Islet precursor cell (in vitro differentiated cells): Measurements from ENCODE around the gene CAP2.
"Not testable (repeated sequence)": the region's sequence is repeated elsewhere in the genome, so short reads cannot be mapped to it uniquely, and the experiment has no call there.

Source experiments
- DNase-seq: peaks from one replicate; pipeline ENCODE4 v3.0.0-alpha.2; 2018

Gene CAP2

DNA sequence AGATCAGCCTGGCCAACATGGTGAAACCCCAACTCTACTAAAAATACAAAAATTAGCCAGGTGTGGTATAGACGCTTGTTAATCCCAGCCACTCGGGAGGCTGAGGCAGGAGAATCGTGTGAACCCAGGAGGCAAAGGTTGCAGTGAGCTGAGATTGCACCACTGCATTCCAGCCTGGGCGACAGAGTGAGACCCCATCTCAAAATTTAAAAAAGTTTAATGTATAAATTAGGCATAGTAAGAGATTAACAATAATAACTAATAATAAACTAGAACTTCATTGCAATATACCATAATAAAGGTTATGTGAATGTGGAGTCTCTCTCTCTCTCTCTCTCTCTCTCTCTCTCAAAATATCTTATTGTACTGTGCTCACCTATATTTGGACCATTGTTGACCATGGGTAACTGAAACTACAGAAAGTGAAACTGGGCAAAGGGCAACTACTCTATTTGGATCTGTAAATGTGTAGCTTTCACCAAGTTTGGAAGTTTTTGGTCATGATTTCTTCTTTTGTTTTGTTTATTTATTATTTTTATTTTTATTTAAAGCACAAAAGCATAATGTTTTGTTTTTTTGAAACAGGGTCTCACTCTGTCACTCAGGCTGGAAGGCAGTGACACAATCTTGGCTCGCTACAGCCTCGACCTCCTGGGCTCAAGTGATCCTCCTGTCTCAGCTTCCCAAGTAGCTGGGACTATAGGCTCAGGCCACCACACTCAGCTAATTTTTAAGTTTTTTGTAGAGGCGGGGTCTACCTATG is 12.0 kb downstream of the CAP2 start:
- not testable (repeated sequence) for DNase-seq

DNA sequence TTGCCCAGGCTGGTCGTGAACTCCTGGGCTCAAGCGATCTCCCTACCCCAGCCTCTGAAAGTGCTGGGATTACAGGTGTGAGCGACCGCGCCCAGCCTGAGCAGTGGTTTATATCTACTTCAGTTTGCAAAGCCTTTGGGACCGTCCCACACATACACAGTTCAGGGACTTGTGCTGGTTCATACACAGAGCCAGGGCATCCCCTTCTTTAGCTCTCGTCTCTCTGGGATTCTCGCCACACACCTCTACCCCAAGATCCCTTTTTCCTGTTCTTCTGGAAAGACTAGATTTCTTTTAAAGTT is 12.5 kb downstream of the CAP2 start:
- DNase-seq, result no peak

DNA sequence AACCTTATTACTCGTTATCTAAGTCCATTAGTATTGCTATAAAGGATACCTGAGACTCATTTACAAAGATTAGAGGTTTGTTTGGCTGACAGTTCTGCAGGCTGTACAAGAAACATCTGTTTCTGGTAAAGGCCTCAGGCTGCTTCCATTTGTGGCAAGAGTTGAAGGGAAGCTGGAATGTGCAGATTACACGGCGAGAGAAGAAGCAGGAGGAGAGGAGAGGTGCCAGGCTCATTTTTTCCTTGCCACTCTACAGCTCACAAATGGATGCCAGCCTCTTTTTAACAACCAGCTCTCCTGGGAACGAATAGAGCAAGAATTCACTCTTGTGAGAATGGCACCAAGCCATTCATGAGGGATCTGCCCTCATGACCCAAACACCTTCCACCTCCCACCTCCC is 14.7 kb downstream of the CAP2 start:
- no peak for DNase-seq

DNA sequence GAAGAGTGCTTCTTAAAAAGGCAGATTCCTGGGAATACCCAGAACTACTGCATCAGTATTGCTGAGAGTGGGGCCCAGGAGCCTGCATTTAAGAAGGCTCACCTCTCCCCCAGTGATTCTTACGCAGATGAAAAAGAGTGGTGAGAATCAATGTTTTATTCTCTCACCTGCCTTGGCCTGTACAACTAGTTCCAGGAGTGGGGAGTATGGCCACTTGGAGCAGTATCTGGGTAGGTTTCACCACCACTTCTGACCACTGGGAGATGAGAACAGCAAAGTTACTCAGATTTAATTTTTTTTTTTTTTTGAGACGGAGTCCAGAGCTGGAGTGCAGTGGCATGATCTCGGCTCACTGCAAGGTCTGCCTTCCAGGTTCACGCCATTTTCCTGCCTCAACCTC is 16.9 kb downstream of the CAP2 start:
- no peak for DNase-seq

DNA sequence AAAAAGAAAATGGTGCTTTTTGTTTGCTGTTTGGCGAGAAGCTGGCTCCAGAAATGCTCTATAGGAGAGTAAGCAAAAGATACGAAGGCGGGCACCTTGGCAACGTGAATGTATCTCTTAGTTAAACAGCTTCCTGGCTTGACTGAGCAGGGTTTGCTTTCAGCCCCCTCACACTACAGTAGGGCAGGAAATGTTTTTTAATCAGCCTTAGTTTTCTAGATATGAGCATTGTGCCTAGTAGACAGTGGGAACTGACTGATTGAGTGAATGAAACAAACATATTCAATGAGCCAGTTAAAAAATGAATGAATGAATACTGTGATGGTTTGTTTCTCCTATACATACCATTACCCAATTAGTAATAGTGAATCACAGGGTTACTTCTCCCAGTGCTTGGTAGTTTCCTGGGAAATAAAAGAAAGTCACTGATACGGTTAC is 19.9 kb downstream of the CAP2 start:
- no peak for DNase-seq

DNA sequence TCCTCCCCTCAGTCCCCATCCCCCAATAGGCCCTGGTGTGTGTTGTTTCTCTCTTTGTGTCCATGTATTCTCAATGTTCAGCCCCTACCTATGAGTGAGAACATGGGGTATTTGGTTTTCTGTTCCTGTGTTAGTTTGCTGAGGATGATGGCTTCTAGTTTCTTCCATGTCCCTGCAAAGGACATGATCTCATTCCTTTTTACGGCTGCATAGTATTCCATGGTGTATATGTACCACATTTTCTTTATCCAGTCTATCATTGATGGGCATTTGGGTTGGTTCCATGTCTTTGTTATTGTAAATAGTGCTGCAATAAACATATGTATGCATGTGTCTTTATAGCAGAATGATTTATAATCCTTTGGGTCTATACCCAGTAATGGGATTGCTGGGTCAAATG is 21.0 kb downstream of the CAP2 start:
- not testable (repeated sequence) for DNase-seq

DNA sequence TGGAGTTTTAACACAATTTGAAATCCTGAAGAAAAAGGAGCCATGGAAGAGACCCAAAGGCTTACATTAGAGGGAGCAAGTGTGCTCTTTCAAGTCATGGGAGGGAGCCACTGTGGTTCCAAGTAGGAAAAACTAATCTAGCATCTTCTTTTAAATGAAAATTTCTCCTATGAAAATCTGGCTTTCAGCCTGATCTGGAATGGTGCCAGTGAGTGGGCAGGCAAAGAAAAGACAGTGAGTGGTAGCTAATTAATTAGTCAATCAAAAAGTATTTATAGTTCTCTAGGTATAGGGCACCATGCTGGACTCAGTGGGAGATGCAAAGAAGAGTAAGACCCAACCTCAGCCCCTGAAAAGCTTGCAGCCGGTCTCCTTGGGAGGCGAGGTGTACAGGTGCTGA is 21.9 kb downstream of the CAP2 start:
- DNase-seq, result no peak

DNA sequence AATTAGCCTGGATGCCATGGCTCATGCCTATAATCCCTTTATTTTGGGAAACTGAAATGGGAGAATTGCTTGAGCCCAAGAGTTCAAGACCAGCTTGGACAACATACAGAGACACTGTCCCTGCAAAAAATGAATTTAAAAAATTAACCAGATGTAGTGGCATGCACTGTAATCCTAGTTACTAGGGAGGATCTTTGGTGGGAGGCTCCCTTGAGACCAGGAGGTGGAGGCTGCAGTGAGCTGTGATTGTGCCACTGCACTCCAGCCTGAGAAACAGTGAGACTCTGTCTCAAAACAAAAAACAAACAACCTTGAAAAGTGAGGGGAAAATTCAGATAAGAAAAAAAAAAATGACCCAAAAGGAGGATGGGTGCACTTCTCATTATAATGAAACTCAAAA is 23.4 kb downstream of the CAP2 start:
- no peak for DNase-seq

DNA sequence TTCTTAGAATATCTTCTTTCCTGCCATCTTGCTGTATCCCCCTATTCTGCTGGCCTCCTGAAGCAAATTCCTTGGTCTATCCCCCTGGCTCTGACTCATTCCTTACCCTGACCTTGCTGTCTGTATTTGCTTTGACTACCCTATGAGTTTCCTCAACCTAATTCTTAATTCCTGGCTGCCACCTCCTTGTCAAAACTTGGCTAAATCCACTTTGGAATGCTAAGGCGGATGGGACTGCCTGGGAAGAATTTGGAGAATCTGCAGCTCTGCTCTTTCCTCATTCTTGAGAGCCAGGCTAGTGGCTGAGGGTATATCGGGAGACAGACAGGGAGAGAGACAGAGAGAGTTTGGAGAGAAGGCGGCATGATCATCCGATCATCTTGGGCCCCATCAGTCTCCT is 24.4 kb downstream of the CAP2 start:
- peak; percentile 96 for DNase-seq

DNA sequence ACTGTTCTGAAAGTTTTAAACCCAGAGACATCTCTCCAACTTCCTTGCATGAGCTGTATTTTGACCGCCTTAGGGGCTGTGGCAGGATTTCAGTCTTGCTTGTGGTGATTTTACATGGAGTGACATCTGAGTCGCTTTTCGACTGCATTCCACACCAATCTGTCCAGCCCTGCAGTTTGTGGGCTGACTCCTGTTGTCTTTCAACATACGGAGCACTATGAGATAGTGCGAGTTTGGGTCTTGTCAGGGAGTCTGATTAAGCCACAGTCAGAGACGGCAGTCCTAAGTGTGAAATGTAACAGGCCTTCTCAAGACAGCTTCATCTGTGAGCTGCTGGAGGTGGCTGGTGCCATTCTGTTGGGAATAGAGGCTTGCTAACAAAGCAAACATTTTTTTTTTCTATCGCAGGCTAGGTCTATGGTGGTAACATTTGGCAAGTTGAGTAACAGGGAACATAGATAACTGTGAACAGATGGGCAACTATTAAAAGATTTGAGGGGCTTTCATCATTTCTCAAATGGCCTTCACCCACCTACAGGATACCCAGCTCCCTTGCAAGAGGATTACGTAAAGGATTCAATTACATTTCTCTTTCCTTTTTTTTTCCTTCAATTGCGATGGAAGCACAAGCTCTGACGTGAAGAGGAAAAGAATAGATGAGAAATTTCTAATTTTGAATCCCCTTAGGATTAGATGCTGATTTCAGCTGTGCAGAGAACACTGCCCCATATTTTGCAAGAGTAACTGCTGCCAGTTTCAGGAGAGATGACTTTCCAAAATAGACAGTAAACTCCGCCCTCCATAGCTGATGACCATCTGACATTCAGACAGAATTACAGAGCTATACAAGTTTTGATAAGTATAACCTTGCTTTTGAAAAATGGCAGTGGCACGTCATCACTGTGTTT is 25.1 kb downstream of the CAP2 start:
- peak; percentile 93 for DNase-seq

DNA sequence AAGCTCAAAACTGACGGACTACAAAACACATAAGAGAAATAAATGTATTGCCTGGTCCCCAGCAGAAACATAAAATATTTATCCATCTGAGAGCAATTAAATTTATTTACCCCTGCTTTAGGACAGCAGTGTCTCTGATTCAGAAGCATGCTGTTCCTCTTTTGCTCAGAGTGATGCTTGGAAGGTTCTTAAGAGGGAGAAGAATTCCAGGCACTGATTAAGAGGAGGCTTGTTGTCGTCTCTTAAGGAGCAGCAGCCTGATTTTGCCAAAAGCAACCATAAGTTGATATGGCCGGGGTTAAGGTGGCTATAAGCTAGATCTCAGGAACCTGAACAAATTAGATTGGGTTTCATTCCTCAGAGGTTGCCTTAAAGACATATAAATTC is 25.8 kb downstream of the CAP2 start:
- DNase-seq, result no peak

DNA sequence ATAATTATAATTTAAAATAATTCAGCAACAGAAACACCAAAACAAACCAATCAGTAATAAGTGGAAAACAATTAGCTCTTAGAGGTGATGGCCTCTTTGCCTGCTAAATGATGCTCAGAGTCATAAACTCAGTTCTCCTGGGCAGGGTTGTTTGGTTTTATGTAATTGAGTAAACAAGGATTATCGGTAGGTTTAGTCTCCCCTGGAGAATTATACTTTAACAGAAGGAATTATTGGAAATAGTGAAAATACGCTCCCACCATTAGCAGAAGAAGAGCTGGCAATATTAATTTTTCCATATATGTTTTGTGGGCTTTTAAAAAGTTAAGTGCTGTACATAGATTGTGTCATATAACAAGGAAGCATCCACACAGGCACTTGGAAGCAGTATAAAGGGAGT is 27.0 kb downstream of the CAP2 start:
- no peak for DNase-seq

DNA sequence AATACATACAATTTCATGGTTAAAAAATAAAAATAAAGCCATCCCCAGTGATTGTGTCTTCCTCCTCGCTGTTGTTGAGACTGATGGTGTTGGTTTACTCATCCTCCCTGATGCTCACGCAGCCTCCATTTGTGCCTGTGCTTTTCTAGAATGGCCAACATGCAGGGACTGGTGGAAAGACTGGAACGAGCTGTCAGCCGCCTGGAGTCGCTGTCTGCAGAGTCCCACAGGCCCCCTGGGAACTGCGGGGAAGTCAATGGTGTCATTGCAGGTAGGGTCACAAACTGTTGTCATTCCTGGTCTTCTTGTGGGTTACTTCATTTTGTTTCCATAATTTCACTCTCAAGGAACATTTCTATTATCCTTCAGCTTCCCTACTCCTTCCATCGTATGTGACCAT is 28.0 kb downstream of the CAP2 start:
- DNase-seq, result no peak

DNA sequence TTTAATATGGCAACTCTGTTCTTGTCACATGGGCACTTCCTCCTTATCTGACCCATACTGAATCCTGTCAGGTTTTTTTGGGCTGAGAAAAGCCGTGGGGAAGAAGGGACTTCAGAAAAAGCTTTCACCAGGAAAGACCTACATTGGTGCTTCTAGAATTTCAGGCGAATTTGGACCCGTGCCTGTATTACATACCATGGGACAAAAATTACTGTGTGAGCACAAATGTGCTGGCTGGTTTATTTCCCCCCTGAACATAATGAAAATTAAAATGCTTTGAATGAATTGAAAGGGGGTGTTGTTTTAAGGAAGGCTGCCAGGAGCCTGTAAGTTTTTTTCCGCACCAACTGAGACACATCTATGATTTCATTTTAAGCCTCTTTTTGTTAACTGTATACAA is 29.6 kb downstream of the CAP2 start:
- DNase-seq, result no peak

DNA sequence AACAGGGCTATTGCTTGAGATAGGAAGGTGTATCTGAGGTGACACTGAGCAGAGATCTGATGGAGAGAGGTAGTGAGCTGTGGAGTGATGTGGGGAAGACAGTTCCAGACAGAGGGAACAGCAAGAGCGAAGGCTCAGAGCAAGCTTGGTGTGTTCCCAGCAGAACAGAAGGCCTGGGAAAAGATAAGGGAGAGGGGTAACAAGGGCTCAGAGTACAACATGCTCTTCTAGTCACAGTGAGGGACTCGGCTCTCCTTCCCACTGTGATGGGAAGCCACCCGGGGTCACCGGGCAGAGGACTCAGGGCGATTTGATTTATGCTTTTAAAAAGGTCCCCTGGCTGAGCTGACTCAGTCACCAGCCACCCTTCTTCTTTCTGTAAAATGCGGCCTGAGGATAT is 33.7 kb downstream of the CAP2 start:
- no peak for DNase-seq

DNA sequence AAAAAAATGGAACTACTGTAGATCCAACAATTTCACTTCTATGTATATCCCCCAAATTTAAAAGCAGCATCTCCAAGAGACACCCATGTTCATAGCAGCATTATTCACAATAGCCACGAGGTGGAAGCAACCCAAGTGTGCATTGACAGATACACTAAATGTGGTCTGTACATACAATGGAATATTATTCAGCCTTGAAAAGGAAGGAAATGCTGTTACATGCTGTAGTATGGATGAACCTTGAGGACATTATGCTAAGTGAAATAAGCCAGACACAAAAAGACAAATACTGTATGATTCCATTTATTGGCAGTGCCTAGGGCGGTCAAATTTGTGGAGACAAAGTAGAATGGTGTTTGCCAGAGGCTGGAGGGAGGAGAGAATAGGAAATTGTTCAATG is 34.2 kb downstream of the CAP2 start:
- no peak for DNase-seq

DNA sequence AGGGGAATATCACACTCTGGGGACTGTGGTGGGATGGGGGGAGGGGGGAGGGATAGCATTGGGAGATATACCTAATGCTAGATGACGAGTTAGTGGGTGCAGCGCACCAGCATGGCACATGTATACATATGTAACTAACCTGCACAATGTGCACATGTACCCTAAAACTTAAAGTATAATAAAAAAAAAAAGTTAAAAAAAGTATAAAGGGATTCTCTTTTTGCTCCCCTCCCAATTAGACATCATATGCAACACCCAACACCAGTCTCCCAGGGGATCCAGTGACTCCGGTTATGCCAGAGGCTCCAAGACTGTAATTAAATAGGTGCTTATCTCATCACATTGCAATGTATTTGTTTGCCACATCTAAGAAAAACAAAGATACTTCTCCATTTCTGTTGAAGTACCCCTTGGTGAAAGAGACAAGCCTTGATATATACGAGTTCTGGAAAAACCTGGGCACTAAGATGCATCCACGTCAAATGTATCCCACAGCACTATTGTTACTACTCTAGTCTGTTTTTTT is 35.3 kb downstream of the CAP2 start:
- not testable (repeated sequence) for DNase-seq

DNA sequence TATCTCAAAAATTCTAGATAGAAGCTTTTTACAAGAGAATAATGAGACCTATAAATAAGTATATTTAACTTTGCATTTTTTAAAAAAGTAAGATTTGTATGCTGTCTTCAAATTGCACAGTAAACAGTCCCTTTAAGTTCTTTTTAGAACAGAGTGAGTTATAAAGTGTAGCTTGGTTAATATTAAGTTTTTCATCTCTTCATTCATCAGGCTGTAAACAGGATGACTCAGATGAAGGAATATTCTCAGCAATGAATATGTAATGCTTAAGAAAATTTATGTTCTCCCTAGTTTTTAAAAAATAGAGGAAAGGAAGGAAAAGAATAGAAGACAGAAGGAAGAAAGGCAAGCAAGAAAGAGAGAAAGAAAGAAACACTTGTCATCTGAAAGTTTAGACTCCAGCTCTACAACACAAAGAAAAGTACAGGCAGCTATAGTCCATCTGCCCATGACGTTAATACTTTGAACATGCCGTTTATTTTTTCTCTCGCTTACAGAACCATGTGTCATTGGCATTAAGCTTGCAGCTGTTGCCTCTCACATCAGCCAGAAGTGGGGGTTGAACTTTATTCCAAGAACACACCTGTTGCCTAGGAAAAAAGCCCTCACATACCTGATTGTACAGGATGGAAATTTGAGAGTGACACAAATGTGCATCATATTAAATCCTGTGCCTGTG is 36.1 kb downstream of the CAP2 start:
- no peak for DNase-seq

DNA sequence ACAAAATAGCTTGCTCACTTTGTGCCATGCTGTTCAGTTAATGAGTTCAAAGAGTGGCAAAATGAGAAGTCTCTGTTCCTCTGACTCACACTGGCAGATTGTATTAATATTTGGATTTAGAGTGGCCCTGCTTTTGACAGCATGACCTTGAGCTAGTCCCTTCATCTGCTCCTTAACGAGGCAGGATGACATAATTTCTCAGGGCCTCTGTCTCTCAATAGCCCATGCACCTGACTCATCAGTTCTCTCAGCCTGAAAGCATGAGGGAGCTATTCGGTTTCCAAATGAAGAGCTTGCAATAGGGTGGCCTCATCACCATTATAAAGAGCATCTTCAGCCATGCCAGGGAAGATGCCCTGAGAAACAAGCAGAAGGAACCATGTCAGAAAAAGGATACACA is 38.2 kb downstream of the CAP2 start:
- DNase-seq, result no peak

DNA sequence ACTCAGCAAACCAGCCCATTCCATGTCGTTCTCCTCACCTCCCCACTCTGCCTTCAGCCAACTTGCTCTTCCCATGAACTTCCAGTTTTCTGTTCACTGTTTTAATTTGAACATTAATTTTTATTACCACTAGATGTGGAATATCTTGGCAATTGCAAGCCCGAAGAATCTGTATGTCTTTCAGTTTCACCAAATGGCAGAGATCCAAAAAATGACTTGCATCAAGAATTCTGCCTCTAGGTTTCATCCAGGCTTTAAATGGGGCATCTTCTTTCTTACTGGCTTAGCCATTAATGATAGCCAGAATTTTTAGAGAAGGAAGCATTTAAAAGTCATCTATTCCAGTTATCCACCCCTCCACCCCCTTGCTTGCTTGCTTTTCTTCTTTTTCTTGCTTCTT is 39.0 kb downstream of the CAP2 start:
- no peak for DNase-seq

DNA sequence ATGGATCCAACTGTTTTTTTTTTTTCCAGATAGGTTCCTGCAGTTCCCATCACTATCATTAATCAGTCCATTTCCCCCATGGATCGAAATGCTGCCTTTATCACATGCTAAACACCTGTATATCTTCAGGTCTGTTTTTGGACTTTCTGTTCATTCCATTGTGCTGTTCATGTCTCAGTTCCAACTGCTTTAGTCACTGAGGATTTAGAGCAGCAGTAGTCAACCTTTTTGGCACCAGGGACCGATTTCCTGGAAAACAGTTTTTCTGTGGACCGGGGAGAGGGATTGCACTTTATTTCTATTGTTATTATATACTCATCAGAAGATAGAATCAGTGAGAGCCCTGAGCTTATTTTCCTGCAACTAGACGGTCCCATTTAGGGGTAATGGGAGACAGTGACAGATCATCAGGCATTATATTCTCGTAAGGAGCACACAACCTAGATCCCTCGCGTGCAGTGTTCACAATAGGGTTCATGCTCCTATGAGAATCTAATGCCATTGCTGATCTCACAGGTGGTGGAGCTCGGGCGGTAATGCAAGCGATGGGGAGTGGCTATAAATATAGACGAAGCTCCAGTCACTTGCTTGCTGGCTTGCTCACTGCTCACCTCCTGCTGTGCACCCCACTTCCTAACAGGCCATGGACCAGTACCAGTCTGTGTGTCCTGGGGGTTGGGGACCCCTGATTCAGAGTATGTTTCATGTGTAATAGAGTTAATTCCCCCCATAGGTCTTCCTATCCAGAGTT is 46.0 kb downstream of the CAP2 start:
- no peak for DNase-seq

DNA sequence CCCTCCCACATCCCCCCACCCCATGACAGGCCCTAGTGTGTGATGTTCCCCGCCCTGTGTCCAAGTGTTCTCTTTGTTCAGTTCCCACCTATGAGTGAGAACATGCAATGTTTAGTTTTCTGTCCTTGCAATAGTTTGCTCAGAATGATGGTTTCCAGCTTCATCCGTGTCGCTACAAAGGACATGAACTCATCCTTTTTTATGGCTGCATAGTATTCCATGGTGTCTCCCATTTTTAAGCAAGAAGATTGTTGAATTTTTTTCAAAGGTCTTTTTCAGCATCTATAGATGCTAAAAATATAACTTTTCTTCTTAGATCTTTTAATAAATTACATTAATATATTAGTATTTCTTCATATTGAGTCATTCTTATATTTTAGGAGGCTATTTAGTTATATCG is 47.4 kb downstream of the CAP2 start:
- not testable (repeated sequence) for DNase-seq

DNA sequence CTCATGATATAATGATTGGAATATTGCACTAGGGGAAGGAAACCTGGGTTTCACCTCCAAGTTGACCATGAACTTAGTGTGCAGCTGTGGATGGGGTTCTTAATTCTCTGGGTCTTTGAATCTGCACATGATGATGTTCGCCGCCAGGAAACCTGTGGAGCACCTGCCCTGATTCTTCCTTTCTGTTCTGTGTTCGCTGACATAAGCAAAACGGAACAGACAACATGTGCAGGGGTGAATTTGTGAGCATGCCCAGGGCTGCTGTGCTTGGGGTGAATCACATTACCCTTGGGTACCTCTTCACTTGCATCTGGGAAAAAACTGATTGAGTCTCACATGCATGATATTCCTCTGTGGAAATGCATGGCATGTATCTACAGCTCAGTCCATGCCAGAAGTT is 48.8 kb downstream of the CAP2 start:
- DNase-seq, result no peak
